ENCODE data around the gene SSUH2.
"Not testable (repeated sequence)": the region's sequence is repeated elsewhere in the genome, so short reads cannot be mapped to it uniquely, and the experiment has no call there.

The SSUH2 gene

DNA sequence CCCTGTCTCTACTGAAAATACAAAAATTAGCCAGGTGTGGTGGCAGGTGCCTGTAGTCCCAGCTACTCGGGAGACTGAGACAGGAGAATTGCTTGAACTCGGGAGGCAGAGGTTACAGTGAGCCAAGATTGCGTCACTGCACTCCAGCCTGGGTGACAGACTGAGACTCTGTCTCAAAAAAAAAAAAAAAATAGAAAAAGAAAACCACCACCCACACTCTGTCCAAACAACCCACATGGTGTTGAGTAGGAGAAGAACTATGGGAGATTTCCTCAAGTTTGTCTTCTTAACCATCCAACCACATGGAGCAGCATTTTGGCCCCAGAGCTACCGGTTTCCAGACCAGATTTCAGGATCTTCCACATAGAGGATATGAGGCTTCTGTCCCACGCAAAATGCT, 64.2 kb downstream of the SSUH2 start:
- not testable (repeated sequence) for DNase-seq (ENCODE audit: low read depth in 3 of 3)

DNA sequence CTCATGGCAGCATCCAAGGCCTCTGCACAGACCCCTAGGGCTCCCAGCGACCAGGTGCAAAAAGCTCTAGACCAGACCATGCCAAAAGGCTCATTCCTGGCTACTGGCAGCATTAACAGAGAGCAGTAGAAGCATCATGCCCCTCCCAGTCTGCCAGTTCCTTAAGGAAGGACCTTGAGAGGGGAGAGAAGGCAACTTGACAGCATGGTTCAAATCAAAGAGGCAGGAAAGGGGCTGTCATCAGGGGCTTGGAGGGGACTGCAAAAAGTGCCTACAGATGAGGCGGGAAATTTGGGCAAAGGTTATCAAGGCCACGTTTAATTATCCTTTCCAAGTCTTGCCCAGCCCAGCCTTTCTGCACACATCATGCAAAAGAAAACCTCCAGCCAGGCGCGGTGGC, 64.7 kb downstream of the SSUH2 start:
- DNase-seq (ENCODE audit: low read depth in 3 of 3), result no peak

DNA sequence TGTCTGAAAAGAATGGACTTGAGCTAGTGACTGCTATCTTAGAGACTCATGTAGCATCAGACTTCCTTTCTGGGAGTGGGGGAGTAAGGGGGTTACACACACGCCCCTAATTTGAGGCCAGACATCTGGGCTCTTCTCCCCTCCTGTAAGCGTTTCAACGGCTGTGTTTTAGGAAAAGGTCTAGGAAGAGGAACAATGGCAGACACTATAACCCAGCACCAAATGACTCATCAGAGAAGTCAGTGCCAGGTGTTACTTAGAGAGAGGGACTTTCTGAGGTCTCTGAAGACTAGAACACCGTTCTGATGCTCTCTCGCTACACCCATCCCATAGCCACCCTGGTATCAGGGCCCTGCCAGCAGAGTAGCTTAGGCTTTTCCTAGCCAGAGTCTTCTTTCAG, 65.5 kb downstream of the SSUH2 start:
- no peak for DNase-seq (ENCODE audit: low read depth in 3 of 3)

DNA sequence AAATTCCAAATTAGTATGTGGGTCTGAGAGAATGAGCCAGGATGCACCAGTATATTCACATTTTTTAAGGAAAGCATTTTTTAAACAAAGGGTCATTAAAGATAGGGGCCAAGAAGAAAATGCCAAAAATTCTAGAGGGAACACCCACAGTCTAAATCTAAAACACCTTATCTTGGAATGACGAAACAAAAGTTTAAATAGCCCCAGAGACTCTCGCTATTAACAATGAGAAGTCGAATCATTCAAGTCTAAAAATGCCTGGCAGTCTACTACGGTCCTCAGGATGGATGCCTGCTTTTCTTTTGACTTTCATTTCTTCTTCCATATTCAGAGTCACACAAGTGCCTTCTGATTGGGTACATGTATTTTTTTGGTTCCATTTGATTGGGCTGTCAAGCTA, 66.3 kb downstream of the SSUH2 start:
- no peak for DNase-seq (ENCODE audit: low read depth in 3 of 3)

DNA sequence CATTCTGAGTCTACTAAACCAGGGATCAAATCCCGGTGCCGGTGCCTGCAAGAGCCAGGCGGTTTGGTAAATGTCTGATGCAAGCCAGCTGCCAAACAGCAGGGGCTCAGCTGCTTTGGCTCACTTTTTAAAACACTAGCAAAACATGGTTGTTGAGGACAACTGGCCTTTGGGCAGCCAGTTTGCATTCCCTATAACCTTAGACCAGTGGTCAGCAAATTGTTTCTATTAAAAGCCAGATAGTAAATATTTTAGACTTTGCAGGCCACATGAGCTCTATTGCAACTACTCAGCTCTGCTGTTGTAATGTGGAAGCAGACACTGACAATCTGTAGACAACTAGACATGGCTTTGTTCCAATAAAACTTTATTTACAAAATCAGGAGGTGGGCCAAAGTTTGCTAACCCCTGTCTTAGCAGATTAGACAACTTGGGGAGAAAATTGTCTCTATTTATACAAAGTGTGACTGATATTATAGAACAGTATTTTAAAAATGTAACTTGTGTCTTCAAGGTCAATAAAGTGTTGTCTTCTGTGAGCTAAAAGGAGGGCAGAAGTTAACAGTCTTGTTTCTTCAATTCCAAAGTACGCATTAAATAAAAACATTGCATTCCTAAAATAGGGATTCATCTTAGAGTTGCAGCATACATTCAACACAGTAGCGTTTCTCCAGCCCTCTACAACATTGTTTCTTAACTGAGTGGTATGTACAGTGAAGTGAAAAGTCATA, 67.6 kb downstream of the SSUH2 start:
- no peak for DNase-seq (ENCODE audit: low read depth in 3 of 3)

DNA sequence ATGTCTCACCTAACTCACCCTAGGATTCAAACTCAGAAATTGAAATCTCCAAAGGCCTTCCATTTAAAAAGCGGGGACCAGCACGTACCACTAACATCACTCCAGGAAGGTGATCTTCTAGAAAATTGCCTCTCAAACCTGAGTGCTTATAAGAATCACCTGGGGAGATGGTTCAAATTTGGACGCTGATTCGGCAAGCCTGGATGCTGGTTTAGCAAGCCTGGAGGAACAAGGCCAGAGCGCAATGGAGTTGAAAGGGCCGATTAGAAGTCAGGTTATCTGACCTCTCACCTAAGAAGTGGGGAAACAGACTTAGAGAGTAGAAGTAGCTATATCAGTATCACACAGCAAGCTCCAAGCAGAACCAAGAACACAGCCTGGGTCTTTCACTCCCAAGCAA, 68.2 kb downstream of the SSUH2 start:
- no peak for DNase-seq (ENCODE audit: low read depth in 3 of 3)

DNA sequence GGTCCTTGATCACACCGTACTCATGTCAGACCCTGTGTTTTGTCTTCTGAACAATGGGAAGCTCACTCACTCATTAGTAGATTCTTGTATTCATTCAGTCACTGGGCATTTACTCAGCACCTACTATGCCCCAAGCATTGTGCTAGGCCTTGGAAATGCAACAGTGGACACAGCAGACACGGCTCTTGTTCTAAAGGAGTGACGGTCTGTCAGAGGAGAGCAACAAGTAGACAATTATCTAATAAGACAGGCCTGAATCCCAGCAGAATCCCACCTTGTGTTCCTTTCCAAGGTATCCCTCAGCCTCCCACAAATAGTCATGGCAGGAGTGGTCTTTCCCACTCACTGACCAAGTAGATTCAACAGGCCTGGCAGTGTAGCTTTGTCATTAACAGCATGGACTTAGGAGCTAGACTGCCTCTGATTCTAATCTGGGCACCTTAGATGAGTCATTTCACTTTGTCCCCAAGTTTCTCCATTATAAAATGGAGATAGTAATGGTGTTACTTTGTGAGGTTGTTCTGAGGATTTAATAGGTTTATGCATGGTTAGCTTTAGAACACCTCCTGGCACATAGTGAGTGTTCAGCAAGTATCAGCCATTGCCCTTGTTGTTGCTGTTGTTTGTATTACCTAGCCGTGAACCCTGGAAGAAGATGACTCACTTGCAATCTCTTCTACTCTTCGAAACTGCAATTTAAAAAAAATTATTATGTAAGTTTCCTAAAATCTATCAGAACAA, 69.1 kb downstream of the SSUH2 start:
- DNase-seq (ENCODE audit: low read depth in 3 of 3), result no peak

DNA sequence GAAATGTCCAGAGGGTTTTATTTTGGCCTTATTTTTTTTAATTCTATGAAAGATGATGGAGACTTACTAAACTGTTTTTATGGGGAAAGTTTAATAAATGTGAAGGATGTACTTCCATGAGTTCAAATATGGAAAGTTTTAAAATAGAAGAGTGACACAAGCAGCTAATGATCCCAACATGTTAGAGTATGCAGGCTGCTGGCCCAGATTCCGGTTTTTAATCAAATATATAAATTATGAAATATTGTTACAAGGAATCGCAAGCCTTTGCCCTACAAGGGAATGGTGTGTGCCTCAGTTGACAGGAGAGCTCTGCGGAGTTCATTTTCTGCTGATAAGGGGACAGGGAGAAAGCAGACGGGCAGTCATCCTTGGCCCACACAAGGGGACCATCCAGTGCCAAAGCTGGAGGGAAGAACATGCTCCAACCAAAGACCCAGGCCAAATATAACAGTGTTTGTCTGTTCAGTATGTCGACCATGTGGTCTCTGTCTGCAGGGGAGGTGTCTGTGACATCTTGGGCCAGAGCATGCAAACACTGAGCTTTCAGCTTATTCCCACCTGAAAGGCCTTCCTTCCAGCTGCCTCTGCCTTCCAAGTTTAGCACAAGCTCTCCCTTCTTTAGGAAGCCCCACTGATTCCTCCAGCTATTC, 69.8 kb downstream of the SSUH2 start:
- DNase-seq (ENCODE audit: low read depth in 3 of 3), result no peak

DNA sequence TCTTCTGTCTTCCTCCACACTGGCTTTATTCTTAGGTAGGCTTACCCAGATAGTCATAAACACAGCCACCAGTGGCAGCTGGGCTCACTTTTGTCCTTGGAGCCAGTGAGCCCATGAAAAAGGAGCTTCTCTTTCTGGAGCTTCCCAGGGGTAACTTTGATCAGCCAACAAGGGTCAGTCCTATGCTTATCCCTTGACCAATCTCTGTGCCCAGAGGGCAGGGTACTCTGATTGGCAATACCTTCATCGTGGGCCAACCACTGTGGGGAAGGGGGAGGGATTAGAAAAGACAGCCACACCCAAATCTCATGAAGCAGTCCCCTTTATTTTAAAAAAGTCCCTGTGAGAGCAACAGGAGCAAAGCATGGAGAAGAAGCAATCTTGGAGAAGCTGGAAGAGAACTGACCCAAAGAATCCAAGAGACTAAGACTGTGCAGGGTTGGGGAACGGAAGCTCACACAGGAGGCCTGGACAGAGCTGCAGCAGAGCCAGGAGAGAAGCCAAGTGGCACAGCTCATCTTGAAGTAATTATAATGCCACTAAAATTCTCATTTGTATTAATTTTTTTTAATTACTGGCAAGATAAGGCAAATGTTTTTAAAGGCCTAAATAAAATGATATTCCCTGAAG, 70.4 kb downstream of the SSUH2 start:
- DNase-seq (ENCODE audit: low read depth in 3 of 3), result no peak

DNA sequence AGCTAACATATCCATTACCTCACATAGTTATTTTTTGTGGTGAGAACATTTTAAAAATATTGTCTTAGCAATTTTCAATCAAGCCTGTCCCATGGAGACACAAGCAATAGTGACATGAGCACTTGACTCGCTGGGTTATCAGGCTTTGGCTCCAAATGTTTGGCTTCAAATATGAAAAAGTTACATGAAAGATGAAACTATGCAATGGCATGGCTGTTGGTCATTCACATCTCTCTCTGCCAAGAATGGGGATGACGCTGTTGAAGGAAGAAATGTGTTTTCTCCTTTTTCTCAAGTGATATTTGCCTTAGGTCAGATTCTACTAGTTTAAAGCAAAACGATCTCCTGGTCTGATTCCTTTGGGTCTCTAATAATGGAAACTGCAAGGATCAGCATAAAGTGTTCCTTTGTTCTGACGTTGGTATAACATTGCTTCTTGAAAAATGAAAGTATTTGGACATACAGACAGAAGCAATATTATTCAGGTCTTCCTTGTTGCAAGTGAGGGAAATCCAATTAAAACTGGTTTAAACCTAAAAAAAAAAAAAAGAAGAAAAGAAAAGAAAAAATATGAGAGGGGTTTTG, 71.2 kb downstream of the SSUH2 start:
- no peak for DNase-seq (ENCODE audit: low read depth in 3 of 3)

DNA sequence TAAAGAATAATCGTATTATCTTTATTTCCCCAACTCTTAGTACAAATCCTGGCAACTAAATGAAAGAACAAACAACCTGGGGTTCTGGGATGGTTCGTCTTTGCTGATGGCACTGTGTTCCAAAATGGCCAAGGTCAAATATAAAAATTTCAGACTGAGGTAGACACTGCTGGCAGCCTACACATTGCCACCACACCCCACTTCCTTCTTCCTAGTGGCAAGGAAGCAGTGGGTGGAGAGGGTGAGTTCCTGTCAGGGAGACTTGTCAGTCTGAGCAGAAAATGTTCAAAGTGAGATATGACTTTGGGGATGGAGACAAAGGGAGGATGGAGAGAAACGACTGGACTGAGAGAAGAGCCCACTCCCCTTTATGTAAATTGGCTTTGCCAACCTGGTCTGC, 73.3 kb downstream of the SSUH2 start:
- no peak for DNase-seq (ENCODE audit: low read depth in 3 of 3)

Data from stimulated activated CD4-positive, alpha-beta T cell treated with anti-CD3 and anti-CD28 coated beads, TNF-alpha, amount 100 ng/mL, for 24 hours (primary cell).